SH-SY5Y (cell line): Measurements from ENCODE around the gene RPN2.

Experiments
- GATA2 ChIP-seq: IDR thresholded peaks from 2 replicates; pipeline ENCODE4 v1.6.1; 2011; ENCODE audit warnings: mild to moderate bottlenecking, low read depth, low read length
- GATA3 ChIP-seq: IDR thresholded peaks from 2 replicates; pipeline ENCODE4 v1.6.1; 2011; ENCODE audit warnings: low read depth, mild to moderate bottlenecking, low read length, moderate library complexity

DNA sequence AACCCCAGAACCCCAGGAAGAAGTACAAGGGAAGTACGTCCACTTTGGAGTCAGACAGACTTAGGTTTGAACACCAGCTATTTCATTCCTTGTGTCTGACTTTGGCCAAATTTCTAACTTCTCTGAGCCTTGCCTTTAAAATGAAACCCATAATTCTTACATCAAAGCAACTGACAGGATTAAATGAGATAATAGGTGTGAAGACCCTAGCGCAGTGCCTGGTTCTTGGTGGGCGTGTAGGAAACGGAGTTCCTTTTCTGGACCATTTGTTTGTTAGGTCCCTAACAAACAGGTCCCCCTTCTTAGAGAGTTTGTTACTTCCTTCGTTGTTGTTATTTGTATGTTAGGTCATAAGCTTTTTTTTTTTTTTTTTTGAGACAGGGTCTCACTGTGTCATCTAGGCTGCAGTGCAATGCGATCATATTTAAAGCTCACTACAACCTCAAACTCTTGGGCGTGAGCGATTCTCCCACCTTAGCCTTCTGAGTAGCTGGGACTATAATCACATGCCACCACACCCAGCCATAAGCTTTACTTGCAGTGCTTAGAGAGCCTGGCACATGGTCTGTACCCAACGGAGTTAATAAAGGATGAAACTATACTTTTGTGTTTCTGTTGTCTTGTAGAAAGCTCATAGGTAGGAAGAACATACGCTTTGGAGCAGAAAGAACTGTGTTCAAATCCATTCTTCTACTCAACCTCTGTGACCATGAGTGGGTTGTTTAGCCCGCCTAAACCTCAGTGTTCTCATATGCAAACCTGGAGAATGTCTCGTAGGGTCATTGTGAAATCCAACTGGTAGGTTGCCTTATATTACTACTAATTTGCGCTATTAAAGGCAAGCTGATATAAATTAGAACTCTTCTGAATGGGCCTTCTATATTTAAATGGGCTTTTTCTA lies 22.0 kb downstream of the RPN2 start:
- TF ChIP-seq GATA3 = no peak
- no peak for TF ChIP-seq GATA2
